Activated gamma-delta T cell treated with Interleukin-2 at 50 U/mL for 16 hours (primary cell): ENCODE data around the gene TTC28.

ENCODE experiments used
- DNase-seq: peaks from one replicate; pipeline ENCODE4 v3.0.0-alpha.2; 2020

The TTC28 gene

GRCh38 chr22:28438183-28438768 lies 241.4 kb downstream of the TTC28 start:
- no peak for DNase-seq

- DNase-seq: no peak
These were observed 243.7 kb downstream of the TTC28 start for GRCh38 chr22:28435982-28436381.

- DNase-seq: no peak
These were observed 244.4 kb downstream of the TTC28 start for GRCh38 chr22:28435140-28435768.

- no peak for DNase-seq
These were observed 249.1 kb downstream of the TTC28 start for GRCh38 chr22:28430466-28431025.

- no peak for DNase-seq
These were observed 249.9 kb downstream of the TTC28 start for GRCh38 chr22:28429711-28430110.

GRCh38 chr22:28428271-28428670 lies 251.4 kb downstream of the TTC28 start:
- DNase-seq: no peak

GRCh38 chr22:28426346-28427132 lies 253.1 kb downstream of the TTC28 start:
- DNase-seq: no peak

GRCh38 chr22:28425211-28425610 lies 254.4 kb downstream of the TTC28 start:
- no peak for DNase-seq

- no peak for DNase-seq
These were observed 255.1 kb downstream of the TTC28 start for GRCh38 chr22:28424427-28425080.

GRCh38 chr22:28419919-28420318 lies 259.7 kb downstream of the TTC28 start:
- no peak for DNase-seq

- no peak for DNase-seq
These were observed 261.6 kb downstream of the TTC28 start for GRCh38 chr22:28418008-28418407.

- DNase-seq: no peak
These were observed 262.2 kb downstream of the TTC28 start for GRCh38 chr22:28417431-28417830.

- no peak for DNase-seq
These were observed 264.7 kb downstream of the TTC28 start for GRCh38 chr22:28414913-28415312.

- no peak for DNase-seq
These were observed 265.8 kb downstream of the TTC28 start for GRCh38 chr22:28413612-28414399.

GRCh38 chr22:28412109-28412508 lies 267.5 kb downstream of the TTC28 start:
- DNase-seq: no peak

GRCh38 chr22:28411125-28411524 lies 268.5 kb downstream of the TTC28 start:
- DNase-seq: no peak

- no peak for DNase-seq
These were observed 269.4 kb downstream of the TTC28 start for GRCh38 chr22:28410050-28410816.

- no peak for DNase-seq
These were observed 270.9 kb downstream of the TTC28 start for GRCh38 chr22:28408709-28409108.

- no peak for DNase-seq
These were observed 272.0 kb downstream of the TTC28 start for GRCh38 chr22:28407645-28408044.

GRCh38 chr22:28406246-28406645 lies 273.4 kb downstream of the TTC28 start:
- no peak for DNase-seq

GRCh38 chr22:28405588-28405987 lies 274.1 kb downstream of the TTC28 start:
- no peak for DNase-seq

- DNase-seq: no peak
These were observed 277.1 kb downstream of the TTC28 start for GRCh38 chr22:28402539-28402938.
